Measurements from ENCODE around the gene MYBPHL.
"Not testable (repeated sequence)": the region's sequence is repeated elsewhere in the genome, so short reads cannot be mapped to it uniquely, and the experiment has no call there.

The MYBPHL gene

GRCh38 chr1:109312246-109312645, 5.4 kb upstream of the MYBPHL start:
- TF ChIP-seq CTCF (IDR thresholded peaks at IDR 0.05; ENCODE audit: borderline replicate concordance, control extremely low read depth, extremely low read depth, insufficient read depth, missing control alignments), result no peak
- no peak for DNase-seq (ENCODE audit: low spot score)

DNA sequence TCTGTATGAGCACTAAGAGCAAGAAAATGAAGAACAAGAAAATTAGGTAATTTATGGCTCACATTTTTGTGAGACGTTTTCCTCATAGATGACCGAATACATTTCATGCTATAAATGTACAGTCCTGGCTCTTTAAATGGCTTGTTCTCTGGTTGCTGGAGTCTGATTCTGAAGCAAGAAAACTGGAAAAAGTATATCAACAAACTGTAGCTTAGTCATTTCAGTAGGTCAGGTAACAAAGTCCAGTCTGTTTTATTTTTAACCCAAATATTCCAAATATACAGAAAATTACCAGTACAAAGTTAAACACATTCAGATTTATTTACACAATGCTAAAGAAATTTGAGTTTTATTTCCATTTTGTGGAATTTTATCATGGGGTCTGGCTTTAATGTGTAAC, 2.5 kb upstream of the MYBPHL start:
- in situ Hi-C loops (cut with MboI; ENCODE audit: low sequenced_read_pairs, unreplicated experiment), result no loop called here
- no peak for DNase-seq (ENCODE audit: low spot score)
- no peak for TF ChIP-seq CTCF (IDR thresholded peaks at IDR 0.05; ENCODE audit: borderline replicate concordance, control extremely low read depth, extremely low read depth, insufficient read depth, missing control alignments)

More at GRCh38 chr1:109312246-109312645, 5.4 kb upstream of the MYBPHL start:
- in situ Hi-C loops (cut with MboI; ENCODE audit: low sequenced_read_pairs, unreplicated experiment), result no loop called here

DNA sequence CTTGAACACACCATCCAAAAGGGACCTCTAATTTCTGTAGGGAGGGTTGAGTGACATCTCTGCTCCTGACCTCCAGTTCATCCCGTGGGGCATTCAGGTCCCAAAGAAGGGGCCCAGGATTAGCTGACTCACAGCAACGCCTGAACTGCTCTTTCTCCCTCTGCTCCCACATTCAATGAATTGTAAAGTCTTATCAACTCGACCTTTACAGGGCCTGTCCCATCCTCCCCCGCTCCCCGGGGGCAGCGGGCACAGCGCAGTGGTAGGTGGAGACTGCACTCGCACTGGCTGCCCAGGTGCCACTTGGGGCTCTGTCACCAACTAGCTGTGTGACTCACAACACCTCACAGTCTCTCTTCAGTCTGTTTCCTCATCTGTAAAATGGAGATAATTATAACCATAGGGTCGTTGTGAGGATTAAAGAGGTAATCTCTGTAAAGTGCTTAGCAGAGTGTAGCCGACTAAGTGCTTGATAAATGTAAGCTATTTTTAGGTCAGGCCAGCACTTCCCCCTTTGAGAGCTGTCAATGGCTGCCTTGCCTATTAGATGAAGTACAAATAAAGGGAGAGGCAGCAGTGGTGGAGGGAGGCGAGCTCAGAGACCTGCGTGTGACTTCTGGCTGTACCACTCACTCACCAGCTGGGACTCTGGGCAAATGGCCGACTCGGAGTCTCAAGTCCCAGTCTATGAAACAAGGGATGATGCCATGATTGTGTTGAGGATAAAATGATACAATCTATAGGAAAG, 637 bp upstream of the MYBPHL start:
- TF ChIP-seq CTCF (IDR thresholded peaks at IDR 0.05; ENCODE audit: borderline replicate concordance, control extremely low read depth, extremely low read depth, insufficient read depth, missing control alignments), result no peak
- in situ Hi-C loops (cut with MboI; ENCODE audit: low sequenced_read_pairs, unreplicated experiment), result no loop called here
- no peak for DNase-seq (ENCODE audit: low spot score)

DNA sequence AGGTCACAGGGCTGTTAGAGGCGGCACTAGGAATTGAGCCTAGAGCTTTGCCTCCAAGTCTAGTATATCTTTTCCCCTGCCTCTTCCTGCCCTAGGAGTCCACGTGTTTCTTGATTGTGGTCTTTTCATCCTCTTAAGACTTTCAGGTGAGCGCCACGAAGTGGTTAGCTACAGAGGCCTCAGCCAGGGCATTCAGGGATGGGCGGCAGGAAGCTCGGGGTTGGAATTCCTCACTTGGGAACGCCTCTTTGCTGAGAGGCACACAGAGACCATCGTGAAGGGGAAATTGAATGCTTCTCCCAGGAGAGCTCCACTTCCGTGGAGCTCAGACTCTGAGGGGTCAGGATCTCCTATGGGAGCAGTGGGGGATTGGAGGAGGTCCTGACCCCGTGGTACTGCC, 820 bp downstream of the MYBPHL start:
- in situ Hi-C loops (cut with MboI; ENCODE audit: low sequenced_read_pairs, unreplicated experiment); DNase-seq (ENCODE audit: low spot score): not testable (repeated sequence)

- no peak for TF ChIP-seq CTCF (IDR thresholded peaks at IDR 0.05; ENCODE audit: borderline replicate concordance, control extremely low read depth, extremely low read depth, insufficient read depth, missing control alignments)
- in situ Hi-C loops (cut with MboI; ENCODE audit: low sequenced_read_pairs, unreplicated experiment), result no loop called here
- DNase-seq (ENCODE audit: low spot score), result no peak
These were observed 2.4 kb downstream of the MYBPHL start for GRCh38 chr1:109304226-109304920.

GRCh38 chr1:109301874-109302273, 4.9 kb downstream of the MYBPHL start:
- in situ Hi-C loops (cut with MboI; ENCODE audit: low sequenced_read_pairs, unreplicated experiment), result no loop called here
- no peak for TF ChIP-seq CTCF (IDR thresholded peaks at IDR 0.05; ENCODE audit: borderline replicate concordance, control extremely low read depth, extremely low read depth, insufficient read depth, missing control alignments)
- DNase-seq (ENCODE audit: low spot score), result no peak

DNA sequence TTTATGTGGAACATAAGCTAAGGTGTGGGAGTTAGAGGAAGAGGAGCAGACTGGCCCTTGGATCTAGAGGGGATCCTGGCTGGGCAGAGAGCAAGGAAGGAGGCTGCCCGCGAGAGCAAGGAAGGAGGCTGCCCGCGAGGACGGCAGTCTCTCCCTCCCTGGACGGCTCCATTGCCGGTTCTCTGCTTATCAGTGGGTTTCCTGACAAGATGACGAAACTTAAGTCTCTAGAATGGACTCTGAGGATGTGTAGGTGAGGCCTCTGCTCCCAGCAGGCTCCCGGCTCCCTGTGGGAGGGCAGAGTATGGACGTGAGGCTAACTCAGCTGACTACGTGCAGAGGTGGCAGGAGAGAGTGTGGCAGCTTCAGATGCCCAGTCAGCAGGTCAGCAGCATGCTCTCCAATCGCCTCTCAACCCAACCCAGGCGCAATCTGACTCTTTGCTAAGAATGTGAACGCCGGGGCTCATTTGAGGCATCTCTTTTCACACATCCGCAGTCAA, 6.1 kb downstream of the MYBPHL start:
- DNase-seq (ENCODE audit: low spot score), result no peak
- in situ Hi-C loops (cut with MboI; ENCODE audit: low sequenced_read_pairs, unreplicated experiment), result no loop called here

More for the DNA sequence above, 6.1 kb downstream of the MYBPHL start:
- no peak for TF ChIP-seq CTCF (IDR thresholded peaks at IDR 0.05; ENCODE audit: borderline replicate concordance, control extremely low read depth, extremely low read depth, insufficient read depth, missing control alignments)

All from GM13976 (cell line).